D721Med (cell line): Measurements from ENCODE around the gene DNAAF5.

Source experiments
- DNase-seq: peaks from one replicate; pipeline ENCODE4 v3.0.0; 2011; ENCODE audit warnings: low spot score; ENCODE audit not compliant: insufficient read length
- FAIRE-seq: peaks from 2 replicates; lab custom pipeline; 2011; peaks lifted over from hg19 to GRCh38; lab: Jason Lieb, UNC
- TF ChIP-seq, protein P1 (sequence below): IDR thresholded peaks from 2 replicates; pipeline ENCODE4 v1.5.1; 2012; ENCODE audit warnings: mild to moderate bottlenecking, control low read depth; ENCODE audit not compliant: insufficient read depth; ENCODE audit errors: missing control alignments

Gene DNAAF5

DNA sequence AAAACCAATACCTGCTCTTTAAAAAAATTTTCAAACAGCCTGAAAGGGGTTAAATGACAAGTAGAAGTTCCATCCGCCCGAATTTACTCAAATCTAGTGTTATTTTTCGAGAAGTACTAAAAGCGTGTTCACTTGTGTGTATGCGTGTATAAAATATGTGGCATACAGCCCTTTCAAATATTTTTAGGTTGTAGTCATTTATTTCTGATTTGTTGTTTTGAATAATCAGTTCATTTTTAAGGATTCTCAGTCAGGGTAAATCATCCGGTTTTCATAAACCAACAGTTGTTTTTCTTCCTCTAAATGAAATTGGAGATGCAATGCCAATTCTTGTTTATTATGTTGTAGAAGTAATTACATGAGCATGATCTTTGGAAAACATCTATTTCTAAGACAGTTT lies 98.9 kb downstream of the DNAAF5 start:
- DNase-seq (no peak), FAIRE-seq (no peak)
- TF ChIP-seq, protein P1, sequence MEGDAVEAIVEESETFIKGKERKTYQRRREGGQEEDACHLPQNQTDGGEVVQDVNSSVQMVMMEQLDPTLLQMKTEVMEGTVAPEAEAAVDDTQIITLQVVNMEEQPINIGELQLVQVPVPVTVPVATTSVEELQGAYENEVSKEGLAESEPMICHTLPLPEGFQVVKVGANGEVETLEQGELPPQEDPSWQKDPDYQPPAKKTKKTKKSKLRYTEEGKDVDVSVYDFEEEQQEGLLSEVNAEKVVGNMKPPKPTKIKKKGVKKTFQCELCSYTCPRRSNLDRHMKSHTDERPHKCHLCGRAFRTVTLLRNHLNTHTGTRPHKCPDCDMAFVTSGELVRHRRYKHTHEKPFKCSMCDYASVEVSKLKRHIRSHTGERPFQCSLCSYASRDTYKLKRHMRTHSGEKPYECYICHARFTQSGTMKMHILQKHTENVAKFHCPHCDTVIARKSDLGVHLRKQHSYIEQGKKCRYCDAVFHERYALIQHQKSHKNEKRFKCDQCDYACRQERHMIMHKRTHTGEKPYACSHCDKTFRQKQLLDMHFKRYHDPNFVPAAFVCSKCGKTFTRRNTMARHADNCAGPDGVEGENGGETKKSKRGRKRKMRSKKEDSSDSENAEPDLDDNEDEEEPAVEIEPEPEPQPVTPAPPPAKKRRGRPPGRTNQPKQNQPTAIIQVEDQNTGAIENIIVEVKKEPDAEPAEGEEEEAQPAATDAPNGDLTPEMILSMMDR: no peak

- TF ChIP-seq, protein P1: no peak
- FAIRE-seq (no peak), DNase-seq (no peak)
Measured at GRCh38 chr7:826230-826917, 99.9 kb downstream of the DNAAF5 start.

DNA sequence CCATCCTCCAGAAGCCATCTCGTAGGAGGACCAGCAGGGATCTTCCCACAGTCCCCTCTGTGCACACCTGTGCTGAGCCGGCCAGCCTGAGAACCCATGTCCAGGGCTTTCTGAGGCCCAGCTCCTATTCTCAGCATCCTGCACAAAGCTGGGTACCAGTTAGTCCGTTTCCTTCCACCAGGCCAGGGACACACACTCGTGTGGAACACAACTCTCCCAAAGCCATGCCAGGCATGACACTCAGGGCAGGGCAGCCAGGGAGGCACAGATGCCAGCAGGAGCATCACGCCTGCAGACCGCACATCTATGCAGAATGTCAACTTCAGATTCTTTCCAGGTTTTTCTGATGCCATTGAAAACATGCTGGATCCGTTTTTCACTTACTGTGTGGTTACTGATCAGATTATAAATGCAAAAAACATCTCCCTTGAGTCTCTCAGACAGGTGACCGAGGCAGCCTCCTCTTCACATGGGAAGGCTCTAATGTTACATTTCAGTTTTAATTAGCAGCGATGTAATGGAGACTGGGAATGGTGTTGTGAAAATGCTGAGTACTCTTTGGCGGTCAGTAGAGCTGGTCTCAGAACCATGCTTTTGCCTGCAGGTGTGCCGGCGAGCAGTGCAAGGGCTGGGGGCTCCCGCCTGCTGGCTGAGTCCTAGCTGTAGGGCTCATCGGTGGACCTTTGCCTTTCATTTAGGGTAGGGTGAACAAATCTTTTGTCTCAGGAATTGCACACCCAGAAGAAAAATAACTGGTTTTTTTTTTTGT lies 102.5 kb downstream of the DNAAF5 start:
- no peak for FAIRE-seq
- TF ChIP-seq, protein P1: no peak
- DNase-seq: no peak

- DNase-seq (no peak), FAIRE-seq (no peak)
- TF ChIP-seq, protein P1: no peak
Measured at GRCh38 chr7:830069-830468, 103.6 kb downstream of the DNAAF5 start.

- no peak for FAIRE-seq
- DNase-seq: no peak
- TF ChIP-seq, protein P1: no peak
Measured at GRCh38 chr7:831596-832166, 105.2 kb downstream of the DNAAF5 start.

DNA sequence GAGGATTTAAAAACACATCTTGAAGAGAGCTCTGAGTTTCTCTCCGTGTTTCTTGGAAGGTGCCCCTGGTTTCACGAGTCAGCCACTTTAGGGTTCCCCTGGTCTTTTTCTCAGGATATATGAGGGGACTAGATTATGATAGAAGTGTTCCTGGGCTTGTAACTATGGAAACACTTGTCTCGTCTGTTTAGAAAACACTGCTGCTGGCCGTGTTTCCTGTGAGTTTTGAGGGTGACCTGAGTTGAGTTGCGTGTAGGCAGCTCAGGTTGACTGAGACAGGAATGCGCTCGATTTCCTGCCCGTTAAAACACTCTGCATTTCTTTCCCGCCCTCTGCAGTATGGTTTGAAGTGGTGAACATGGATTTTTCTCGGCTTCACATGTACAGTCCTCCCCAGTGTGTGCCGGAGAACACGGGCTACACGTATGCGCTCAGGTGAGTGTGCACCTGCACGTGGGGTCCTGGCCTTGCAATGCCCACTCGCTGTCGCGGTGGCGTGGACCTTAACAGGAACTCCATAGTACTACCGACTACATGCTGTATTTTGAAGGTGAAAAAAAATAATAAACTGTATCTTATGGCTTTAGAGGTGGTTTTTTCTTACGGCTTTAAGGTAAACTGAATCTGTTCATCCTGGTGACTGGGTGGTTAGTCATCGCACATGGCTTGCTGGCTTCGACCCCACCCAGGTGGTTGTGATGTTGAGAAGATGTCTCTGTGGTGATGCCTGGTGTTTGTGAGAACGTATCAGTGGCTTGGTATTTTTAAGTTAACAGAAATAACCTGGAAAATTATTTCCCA lies 105.9 kb downstream of the DNAAF5 start, which contains the start of gene SUN1:
Gene SUN1 (plus strand): TSS at position 310 of the 801 bp plus-strand sequence. CDS start 49 bp downstream, at position 359.
- DNase-seq (no peak), FAIRE-seq (no peak)
- TF ChIP-seq, protein P1: no peak
